T-helper 1 cell (primary cell): ENCODE measurements around the gene TOMM70.
"Not testable (repeated sequence)": the region's sequence is repeated elsewhere in the genome, so short reads cannot be mapped to it uniquely, and the experiment has no call there.

Source experiments
- DNase-seq, 5 donors: peaks; one replicate each; pipeline ENCODE4 v3.0.0-alpha.2; 2012 to 2020
- total RNA-seq, 4 donors: gene quantifications; one replicate each; lab custom pipeline; 2026; lab: John Stamatoyannopoulos, UW

The TOMM70 gene
- total RNA-seq, result 52.8 to 76.9 (median 61.3) reads per million in 4 donors

- peak; percentile 87 to 96 (median 91) for DNase-seq
Observed at GRCh38 chr3:100400780-100401673, at the start of gene TOMM70, which contains the start of gene LNP1. TOMM70 (minus strand) TSS chr3:100401089; CDS start chr3:100400949, 140 bp downstream. LNP1 (plus strand) TSS chr3:100401539; CDS start chr3:100429730, 28,191 bp downstream.

DNA sequence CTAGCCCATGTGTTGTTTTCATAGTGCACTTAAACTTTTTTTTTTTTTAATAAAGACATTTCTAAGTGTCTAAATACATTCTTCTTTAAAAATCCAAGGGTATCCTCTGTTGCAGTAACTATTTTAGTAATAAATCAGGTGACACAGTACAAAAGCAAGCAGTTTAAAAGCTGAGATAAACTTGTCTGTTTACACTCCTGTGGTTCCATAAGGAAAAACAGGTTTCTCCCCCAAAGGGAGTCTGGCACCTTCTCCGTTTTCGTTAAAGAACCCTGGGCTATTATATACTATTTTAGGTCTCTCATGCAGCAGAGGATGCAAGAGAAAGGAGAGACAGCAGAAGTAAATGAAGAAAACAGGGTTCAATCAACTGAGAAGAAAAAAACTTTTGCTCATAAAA lies 48.3 kb upstream of the TOMM70 start:
- no peak for DNase-seq

DNA sequence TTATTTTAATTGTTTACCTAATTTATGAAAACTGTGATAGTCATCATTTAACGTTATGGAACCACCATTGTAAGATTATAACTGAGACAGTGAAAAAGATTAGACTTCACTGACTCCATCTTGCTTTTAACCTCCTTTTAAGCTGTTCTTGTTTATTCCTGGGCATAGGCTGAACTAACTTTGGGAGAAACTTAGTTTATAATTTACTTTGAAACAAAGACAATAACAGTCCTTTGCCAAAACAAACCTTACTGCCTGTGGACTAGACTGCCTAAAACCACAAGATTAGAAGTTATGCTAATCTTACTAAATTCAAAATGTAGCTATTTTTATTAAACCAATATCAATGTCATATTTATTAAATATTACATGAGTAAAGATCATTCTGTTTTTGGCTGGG lies 47.2 kb upstream of the TOMM70 start:
- DNase-seq, result no peak

GRCh38 chr3:100447067-100447466 lies 46.2 kb upstream of the TOMM70 start:
- not testable (repeated sequence) for DNase-seq

GRCh38 chr3:100443690-100444089 lies 42.8 kb upstream of the TOMM70 start:
- DNase-seq, result no peak

DNA sequence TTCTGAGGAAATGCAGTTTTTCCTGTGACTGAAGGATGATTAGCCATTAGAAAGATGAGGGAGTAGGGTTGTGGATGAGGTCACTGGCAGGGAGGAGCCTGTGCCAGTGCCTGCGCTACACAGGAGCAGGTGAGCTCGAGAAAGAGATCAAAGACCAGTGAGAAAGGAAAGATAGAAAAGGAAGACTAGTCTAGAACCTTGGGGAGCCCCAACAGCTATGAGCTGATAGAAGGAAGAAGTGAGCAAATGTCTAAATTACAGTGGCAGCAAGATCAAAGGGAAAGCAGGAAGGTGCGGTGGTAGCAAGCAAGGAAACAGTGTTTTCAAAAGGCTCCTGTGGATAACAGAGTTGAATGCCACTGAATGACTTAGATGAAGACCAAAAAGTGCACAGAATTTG lies 40.0 kb upstream of the TOMM70 start:
- DNase-seq, result no peak

- no peak for DNase-seq
Observed at GRCh38 chr3:100438623-100438974, 37.7 kb upstream of the TOMM70 start.

- DNase-seq, result no peak
Observed at GRCh38 chr3:100437721-100438622, 37.1 kb upstream of the TOMM70 start.

GRCh38 chr3:100436951-100437350 lies 36.1 kb upstream of the TOMM70 start:
- no peak for DNase-seq

- DNase-seq, result no peak
Observed at GRCh38 chr3:100429187-100429716, 28.4 kb upstream of the TOMM70 start.

GRCh38 chr3:100427699-100428098 lies 26.8 kb upstream of the TOMM70 start:
- DNase-seq, result no peak

DNA sequence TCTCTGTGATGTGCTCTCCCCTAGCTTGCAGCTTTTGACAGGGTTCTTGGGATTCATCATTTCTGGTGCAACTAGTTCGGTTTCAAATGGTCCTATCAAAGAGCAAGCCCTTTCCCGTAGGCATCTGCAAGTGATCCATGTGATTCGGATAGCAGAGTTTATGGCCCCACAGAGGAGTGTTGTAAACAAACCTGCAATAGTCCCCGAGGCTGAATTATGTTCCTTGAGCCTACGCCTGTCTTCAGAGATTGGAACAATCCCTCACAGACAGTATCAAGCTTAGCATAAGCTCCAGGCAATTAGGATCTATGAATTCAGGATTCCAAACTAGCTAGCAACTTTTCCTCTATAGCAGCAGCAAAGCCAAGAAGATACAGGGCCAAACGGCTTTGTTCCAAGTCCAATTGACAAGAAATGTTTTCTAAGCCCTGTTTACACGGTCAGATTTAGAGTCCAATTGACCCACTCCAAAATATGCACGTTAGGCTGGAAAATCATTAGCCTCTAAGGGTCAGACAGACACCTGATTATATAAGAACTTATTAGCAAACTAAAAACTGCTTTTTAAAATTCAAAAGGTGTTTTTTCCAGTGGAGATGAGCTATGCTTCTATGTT lies 25.3 kb upstream of the TOMM70 start:
- no peak for DNase-seq

DNA sequence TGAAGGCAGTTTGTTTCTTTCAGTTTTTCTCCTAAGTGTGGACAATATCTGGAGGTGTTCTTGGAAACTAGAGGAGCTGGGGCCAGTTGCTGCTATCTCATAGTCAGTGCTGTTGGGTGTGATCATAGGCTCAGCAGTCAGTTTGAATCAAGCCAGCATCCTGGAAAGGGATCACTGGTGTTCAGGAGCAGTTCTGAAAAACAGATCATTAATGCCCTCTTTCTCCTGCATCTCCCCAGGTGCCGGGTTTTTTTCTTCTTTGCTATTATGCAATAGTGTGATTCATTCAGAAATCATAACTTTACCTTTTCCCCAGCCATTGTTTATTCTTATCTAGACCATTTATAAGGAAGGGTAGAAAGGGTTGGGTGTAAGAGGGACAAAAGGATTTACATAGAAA lies 24.4 kb upstream of the TOMM70 start:
- no peak for DNase-seq

DNA sequence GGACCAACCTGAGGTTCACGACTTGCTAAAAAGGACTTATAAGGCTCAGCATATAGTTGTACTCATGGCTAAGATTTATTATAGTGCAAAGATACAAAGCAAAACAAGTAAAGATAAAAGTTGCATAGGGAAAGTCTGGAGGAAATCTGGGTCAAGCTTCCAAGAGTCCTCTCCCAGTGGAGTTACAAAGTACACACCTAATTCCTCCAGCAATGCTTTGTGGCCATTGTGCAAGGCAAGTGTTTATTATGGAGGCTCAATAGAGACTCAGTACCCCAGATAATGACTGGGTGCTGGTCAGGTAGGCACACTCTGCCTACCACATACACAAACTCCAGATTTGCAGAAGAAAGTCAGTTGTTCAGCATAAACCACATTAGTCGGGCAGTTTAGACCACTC lies 23.4 kb upstream of the TOMM70 start:
- no peak for DNase-seq

- no peak for DNase-seq
Observed at GRCh38 chr3:100423611-100424010, 22.7 kb upstream of the TOMM70 start.

DNA sequence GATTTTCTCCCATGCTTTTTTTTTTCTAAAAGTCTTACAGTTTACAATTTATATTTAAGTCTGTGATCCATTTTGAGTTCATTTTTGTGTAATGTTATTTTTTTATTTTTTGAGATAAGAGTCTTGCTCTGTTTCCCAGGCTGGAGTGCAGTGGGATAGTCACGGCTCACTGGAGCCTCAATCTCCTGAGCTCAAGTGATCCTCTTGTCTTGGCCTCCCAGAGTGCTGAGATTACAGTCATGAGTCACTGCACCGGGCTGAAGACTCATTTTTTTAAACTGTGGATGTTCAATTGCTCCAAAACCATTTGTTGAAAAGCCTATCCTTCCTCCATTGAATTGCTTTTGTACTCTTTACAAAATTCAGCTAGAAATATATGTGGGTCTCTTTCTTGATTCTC lies 20.0 kb upstream of the TOMM70 start:
- DNase-seq, result no peak

- no peak for DNase-seq
Observed at GRCh38 chr3:100419406-100419805, 18.5 kb upstream of the TOMM70 start.

DNA sequence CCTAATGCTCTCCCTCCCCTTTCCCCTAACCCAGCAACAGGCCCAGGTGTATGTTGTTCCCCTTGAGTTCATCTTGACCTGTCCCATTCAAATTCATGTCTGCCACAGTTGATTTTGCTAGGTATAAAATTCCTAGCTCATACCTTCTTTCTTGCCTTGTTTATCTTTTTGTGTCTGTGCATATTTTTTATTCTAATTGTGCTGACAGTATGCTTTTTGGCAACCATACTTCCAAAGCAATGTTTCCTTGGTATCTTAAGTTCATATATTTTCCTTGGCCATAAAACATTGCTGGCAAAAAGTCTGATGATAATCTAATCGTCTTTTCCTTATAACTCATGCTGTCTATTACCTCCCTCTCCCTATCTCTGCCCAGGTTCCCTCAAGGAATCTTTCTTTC lies 16.0 kb upstream of the TOMM70 start:
- no peak for DNase-seq

DNA sequence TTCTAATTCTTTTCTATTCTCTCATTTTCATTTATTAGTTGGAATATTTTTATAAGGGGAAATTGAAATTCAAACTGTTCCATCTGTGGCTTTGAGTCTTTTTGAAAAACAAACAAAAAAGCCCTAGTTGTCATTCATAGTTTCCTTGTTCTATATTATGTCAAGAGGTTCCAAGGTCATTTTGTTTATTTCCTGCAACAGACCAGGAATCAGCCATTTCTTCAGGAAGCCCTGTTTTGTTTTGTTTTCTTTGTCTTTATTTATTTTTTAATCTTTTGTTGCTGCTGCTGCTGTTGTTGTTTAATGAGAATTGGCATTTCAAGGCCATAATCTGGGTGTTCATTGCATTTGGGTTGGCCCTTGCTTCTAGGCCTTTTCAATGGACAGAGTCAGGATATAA lies 15.3 kb upstream of the TOMM70 start:
- no peak for DNase-seq

- DNase-seq, result no peak
Observed at GRCh38 chr3:100413613-100414012, 12.7 kb upstream of the TOMM70 start.

- no peak for DNase-seq
Observed at GRCh38 chr3:100412912-100413590, 12.2 kb upstream of the TOMM70 start.
